ENCODE results near the gene VPS35. TPM values are rescaled to one million over a fixed set of nuclear protein-coding genes. Genes with fewer than 3 reads are reported as not detected.

Gene VPS35
- total RNA-seq, 4 donors from 2014 or later: 30.0 to 60.1 (median 41.4) TPM

GRCh38 chr16:46689365-46690280, 645 bp upstream of the VPS35 start, which contains the start of gene ORC6:
ORC6 (plus strand) TSS chr16:46689659; CDS start chr16:46689706, 47 bp downstream.
- peak within 1 kb of the TSS; percentile 91 to 97 (median 96) for H3K27ac ChIP-seq
- TF ChIP-seq CTCF (IDR thresholded peaks at IDR 0.05 in 4 of 5, conservative IDR thresholded peaks at IDR 0.05 in 1 of 5) (peak in 1 of 5 experiments; percentile 7), POLR2A (IDR thresholded peaks at IDR 0.05) (no peak)
- peak; percentile 88 to 89 for ATAC-seq
- no peaks in the 10 kb centered on the region for H3K27me3 ChIP-seq
- in situ Hi-C loops (cut with MboI; ENCODE audit: low sequenced_read_pairs in 4 of 4) (no loop called here), intact Hi-C loops (cut with DNase I; ENCODE audit: low total_unique reads) (loop anchor here (1.0 to 2.0 kb wide), 4 partner anchors 39 to 142 kb away; partner anchors contain the start of genes C16orf87 and SHCBP1)
- peak; percentile 97 for DNase-seq
- no peaks in the 10 kb centered on the region for H3K9me3 ChIP-seq
- peak within 1 kb of the TSS; percentile 86 to 97 (median 92) for H3K4me3 ChIP-seq
- H3K4me1 ChIP-seq: peaks cover 30 to 32% of the 10 kb centered on the region in 2 donors
- no peaks in the 10 kb centered on the region for H3K36me3 ChIP-seq

GRCh38 chr16:46688101-46688653, 801 bp downstream of the VPS35 start:
- in situ Hi-C loops (cut with MboI; ENCODE audit: low sequenced_read_pairs in 4 of 4): no loop called here
- ATAC-seq: peak in 1 of 2 donors; percentile 0
- Histone ChIP-seq H3K4me3 (peak overlapping the region; percentile 86 to 97 (median 92)), H3K27ac (peak overlapping the region; percentile 91 to 97 (median 96)), H3K27me3 (no peaks in the 10 kb centered on the region), H3K36me3 (no peaks in the 10 kb centered on the region), H3K4me1 (peaks cover 30 to 32% of the 10 kb centered on the region in 2 donors), H3K9me3 (no peaks in the 10 kb centered on the region)
- TF ChIP-seq CTCF (IDR thresholded peaks at IDR 0.05 in 4 of 5, conservative IDR thresholded peaks at IDR 0.05 in 1 of 5) (peak in 1 of 5 experiments; percentile 15), POLR2A (IDR thresholded peaks at IDR 0.05) (no peak)
- intact Hi-C loops (cut with DNase I; ENCODE audit: low total_unique reads): loop anchor here (2.0 kb wide), 1 partner anchor 37 kb away; no protein-coding TSS in a partner anchor
- peak in 1 of 2 donors; percentile 25 for DNase-seq

- intact Hi-C loops (cut with DNase I; ENCODE audit: low total_unique reads): no loop called here
Measured at GRCh38 chr16:46687486-46687885, 1.5 kb downstream of the VPS35 start.

More at GRCh38 chr16:46687486-46687885, 1.5 kb downstream of the VPS35 start:
- Histone ChIP-seq H3K9me3 (no peaks in the 10 kb centered on the region), H3K36me3 (no peaks in the 10 kb centered on the region), H3K27me3 (no peaks in the 10 kb centered on the region), H3K4me3 (peak overlapping the region; percentile 86 to 97 (median 92)), H3K27ac (peak overlapping the region in 1 of 4 donors; percentile 91), H3K4me1 (peaks cover 30 to 32% of the 10 kb centered on the region in 2 donors)
- no peak for TF ChIP-seq POLR2A (IDR thresholded peaks at IDR 0.05)
- no peak for TF ChIP-seq CTCF (IDR thresholded peaks at IDR 0.05 in 4 of 5, conservative IDR thresholded peaks at IDR 0.05 in 1 of 5)
- in situ Hi-C loops (cut with MboI; ENCODE audit: low sequenced_read_pairs in 4 of 4): no loop called here
- no peak for ATAC-seq
- no peak for DNase-seq

All from gastrocnemius medialis (tissue), 4 donors.